AG10803 (cell line): ENCODE results near the gene FAM228A.

ENCODE experiments used
- DNase-seq: peaks from one replicate; pipeline ENCODE4 v3.0.0; 2010; ENCODE audit warnings: low read depth
- H3K4me3 ChIP-seq: 2 replicates; pipeline ENCODE4 v1.5.1; 2011; ENCODE audit warnings: mild to moderate bottlenecking, low read length, control low read depth
- CTCF ChIP-seq: conservative IDR thresholded peaks from 2 replicates; pipeline ENCODE4 v1.5.1; 2011; ENCODE audit warnings: mild to moderate bottlenecking, low read length, control low read depth, inconsistent platforms

The FAM228A gene

GRCh38 chr2:24169023-24169422, 5.8 kb upstream of the FAM228A start:
- TF ChIP-seq CTCF = no peak

GRCh38 chr2:24175631-24176187, 856 bp downstream of the FAM228A start:
- peak; percentile 18 for DNase-seq
- H3K4me3 ChIP-seq = peak overlapping the region; percentile 53
- TF ChIP-seq CTCF = peak; percentile 30; the same call in 1 of the 2 replicates

More at GRCh38 chr2:24169023-24169422, 5.8 kb upstream of the FAM228A start:
- H3K4me3 ChIP-seq = no peak overlapping the region
- DNase-seq = no peak

- no peak for TF ChIP-seq CTCF
- DNase-seq = no peak
- H3K4me3 ChIP-seq = no peak overlapping the region
Observed at GRCh38 chr2:24176326-24176725, 1.5 kb downstream of the FAM228A start.

GRCh38 chr2:24179683-24180082, 4.8 kb downstream of the FAM228A start:
- no peak for TF ChIP-seq CTCF
- DNase-seq = no peak
- H3K4me3 ChIP-seq = no peak overlapping the region

GRCh38 chr2:24181849-24182248, 7.0 kb downstream of the FAM228A start:
- no peak for TF ChIP-seq CTCF
- no peak overlapping the region for H3K4me3 ChIP-seq
- DNase-seq = no peak

GRCh38 chr2:24182507-24182906, 7.7 kb downstream of the FAM228A start:
- TF ChIP-seq CTCF = no peak
- no peak for DNase-seq
- no peak overlapping the region for H3K4me3 ChIP-seq

- no peak overlapping the region for H3K4me3 ChIP-seq
- no peak for DNase-seq
- no peak for TF ChIP-seq CTCF
Observed at GRCh38 chr2:24183366-24184069, 8.7 kb downstream of the FAM228A start.
